CD4-positive, alpha-beta T cell treated with Interleukin-4 for 4 hours (primary cell): ENCODE data around the gene HIVEP3.

Source experiments
- DNase-seq: peaks from one replicate; pipeline ENCODE4 v3.0.0-alpha.2; 2020

Gene HIVEP3

DNA sequence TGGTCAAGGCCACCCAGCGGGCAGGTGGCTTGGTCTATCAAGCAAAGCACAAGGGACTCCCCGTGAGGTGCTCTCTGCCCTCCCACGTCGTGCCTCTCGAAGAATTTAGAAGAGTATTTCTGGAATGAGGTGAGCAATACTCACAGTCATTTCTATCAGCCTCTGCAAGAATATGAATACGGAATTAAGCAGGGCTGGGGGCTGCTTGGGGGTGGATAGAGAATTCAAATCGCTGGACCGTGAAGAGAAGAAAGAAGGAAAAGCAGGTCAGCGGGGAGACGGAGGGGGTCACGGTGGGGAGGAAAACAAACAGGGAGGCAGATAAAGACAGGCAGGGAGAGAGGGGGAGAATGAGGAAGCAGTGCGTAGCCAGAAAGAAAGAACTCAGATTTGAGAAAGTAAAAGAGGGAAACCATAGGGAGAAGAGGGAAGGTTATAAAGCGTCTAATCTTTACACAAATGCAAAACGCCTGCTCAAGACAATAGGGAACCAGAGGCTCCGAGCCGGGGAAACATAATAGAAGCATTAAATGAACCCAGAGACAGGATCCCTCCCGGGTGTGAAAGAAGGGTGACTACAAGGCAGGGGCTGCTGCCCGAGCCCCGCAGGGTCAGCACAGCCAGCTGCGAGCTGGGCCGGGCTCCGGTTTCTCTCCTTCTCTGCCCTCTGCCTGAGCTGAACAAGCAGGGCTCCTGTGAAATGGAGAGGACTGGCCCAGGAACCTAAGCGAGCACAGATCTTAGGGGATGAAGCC lies 432.2 kb downstream of the HIVEP3 start:
- no peak for DNase-seq

DNA sequence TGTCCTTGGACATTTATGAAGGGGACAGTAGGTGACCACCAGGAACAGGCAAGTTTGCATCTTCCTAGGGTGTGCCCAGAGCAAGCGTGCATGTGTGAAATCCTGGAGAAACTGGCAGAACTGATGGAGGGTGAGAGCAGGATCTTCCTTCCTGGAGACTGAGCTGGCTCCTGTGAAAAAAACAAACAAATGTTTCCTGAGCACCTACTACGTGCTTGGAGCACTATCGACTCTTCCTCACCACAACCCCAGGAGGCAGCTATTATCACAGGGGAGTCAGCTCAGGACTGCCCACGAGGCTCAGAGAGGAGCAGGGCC lies 432.7 kb downstream of the HIVEP3 start:
- DNase-seq, result no peak

DNA sequence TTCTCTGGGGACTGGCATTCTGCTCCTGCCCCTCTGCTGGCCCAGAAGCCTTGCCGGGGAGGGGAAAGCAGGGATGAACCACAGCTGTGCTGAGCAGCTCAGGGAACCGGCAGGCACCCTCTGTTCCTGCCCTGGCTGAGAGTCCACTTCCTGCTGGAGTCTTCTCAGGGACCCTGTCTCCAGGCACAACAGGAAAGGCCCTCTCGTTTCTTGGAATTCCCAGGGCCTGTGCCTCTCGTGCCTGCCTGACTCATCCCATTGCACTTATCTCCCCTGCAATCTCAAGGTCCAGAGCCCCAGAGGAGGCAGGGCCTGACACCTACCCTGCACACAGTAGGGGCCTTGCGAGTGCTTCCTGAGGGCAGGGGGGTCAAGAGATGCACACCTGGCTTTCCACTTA lies 433.1 kb downstream of the HIVEP3 start:
- no peak for DNase-seq

DNA sequence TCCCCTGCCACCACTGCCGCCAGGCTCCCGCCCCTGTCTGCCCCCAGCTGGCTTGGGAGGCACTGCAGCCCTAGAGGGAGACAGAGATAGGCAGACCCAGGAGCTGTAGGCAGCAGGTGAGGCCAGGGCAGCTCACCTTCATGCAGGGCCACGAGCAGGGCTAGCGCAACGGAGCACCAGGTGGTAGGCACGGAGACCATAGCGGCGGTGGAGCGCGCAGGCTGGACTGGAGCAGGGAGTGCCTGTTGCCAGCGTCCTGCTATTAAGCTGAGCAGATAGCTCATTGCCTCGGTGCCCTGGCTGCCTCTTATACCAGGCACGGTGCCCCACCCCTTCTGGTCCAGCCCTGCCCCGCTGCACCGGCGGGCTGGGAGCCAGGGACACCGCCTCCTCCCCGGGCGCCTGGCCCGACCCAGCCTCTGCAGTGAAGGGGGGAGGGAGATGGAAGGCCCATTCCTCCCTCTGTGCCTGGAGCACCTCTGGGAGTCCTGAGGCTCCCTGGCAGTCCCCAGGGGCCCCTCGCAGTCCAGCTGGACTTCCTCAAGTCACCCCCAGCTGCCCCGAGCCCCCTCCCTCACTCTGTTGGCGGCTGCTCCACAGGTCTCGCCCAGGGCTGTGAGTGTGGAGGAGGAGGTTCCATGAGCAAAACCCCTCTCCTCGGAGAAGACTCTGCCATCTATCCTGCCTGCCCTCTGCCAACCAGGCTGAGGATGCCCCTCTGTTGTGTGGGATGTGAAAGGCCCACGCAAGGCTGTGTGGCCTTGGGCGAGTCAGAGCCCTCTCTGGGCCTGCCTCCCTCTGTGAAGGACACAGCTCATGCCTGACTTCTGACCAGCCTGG lies 434.1 kb downstream of the HIVEP3 start, which contains the start of gene EDN2:
TSS of gene EDN2 (minus strand) at position 282 of the 840 bp plus-strand sequence. CDS start at position 200, 82 bp downstream.
- DNase-seq, result no peak

DNA sequence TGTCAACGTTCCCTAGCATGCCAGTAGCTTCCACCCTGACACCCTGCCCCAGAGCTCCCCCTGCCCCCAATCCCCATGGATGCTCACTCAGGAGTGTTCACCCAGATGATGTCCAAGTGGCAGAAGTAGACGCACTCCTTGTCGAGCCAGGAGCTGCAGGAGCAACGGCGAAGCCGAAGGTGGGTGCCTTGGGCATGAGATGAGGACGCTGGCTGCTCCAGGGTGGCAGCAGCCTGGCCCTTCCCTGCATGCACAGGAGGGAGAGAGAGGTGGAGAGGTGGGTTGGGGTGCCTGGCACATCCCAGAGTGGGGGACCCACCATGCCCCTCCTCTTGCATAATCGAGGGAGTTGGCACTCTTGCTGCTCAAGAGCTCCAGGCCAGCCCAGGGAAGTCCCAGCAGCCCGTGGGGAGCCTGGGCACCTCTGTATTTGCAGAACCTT lies 434.7 kb downstream of the HIVEP3 start:
- no peak for DNase-seq

DNA sequence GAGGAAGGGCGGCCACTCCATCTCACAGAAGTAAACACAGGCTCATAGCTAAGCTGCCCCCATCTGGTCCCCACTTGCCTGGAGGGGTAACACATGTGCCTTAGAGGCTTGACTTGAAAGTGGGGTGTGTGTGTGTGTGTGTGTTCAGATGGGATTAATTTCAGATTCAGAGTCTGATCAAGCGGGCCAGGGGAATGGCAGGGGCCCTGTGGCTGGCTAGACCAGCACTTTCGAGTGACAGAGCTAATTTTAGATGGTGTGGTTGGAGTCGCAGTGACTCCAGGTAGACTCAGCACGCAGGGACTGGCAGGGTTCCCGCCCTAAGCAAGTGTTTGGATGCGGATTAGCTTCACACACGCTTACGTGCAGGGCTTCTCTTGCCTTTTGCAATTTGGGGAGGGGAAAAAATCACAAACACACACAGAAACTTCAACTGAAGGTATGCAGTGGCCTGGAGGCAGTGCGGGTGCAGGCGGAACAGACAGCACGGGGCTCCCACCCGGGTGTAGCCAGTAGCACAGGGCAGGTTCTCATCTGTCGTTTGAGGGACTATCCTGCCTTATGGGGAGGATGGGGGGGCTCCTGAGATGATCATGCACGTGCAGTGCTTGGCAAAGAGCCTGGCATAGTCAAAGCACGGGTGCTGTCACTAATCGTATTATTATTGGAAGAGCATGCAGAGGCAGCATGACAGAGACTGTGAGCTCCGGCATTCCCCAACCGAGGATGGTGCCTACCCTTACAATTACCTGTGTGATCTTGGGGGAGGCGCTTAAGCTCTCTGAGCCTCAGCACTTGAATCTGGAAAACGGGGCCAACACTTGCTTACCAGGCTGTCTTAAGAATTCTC lies 435.5 kb downstream of the HIVEP3 start:
- DNase-seq, result no peak

DNA sequence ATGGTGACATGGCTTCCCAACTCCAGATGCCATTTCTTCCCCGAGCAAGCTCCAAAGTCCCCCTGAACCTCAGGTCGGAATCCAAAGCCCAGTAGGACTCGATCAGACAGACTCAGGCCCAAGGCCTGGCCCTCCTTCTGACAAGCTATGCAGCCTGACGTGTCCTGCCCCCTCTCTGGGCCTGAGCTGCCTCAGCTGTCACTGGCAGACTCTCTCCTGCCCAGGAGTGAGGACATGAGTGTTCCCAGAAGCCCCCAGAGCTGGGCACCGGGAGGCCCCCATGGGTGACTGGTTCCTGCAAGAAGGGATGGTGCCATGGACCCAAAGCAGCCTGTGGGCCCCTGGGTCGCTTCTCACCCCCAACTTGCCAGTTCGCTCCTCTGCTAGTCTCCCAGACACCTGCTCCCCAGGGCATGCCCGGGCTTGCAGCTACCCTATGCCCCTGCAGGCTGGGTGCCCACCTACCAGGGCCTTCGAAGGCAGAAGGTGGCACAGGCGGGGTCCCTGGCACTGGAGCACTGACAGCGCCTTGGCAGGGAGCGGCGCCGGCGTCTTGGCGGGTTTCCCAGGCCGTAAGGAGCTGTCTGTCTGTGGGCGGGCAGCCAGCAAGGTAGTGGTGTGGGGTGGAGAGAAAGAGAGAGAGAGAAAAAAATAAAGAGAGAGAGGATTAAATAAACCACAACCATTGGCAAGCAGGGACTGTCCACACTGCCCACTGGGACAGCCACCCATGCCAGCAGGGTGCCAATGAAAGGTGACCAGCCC lies 436.5 kb downstream of the HIVEP3 start:
- DNase-seq, result no peak

DNA sequence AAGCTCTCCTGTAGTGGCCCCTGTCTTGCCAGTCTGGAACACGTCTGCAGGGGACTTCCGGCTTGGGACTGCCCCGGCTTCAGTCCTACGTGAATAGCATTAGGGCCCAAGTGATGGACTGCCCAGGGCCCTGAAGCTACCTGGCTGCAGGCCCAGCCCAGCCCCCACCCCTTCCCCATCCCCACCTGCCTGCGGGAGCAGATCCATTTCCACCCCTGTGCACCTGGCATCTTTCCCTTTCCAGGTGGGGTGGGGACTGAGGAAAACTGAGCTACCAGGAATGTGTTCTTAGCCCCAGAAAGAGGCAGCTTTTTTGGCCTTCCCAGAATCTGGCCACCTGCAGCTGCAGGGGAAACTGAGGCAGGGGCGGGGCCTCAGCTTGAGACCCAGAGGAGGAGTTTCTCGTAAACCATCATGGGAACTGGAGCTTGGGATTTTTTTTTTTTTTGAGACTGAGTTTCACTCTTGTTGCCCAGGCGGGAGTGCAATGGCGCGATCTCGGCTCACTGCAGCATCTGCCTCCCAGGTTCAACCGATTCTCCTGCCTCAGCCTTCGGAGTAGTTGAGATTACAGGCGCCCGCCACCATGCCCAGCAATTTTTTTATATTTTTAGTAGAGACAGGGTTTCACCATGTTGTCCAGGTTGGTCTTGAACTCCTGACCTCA lies 437.5 kb downstream of the HIVEP3 start:
- no peak for DNase-seq

DNA sequence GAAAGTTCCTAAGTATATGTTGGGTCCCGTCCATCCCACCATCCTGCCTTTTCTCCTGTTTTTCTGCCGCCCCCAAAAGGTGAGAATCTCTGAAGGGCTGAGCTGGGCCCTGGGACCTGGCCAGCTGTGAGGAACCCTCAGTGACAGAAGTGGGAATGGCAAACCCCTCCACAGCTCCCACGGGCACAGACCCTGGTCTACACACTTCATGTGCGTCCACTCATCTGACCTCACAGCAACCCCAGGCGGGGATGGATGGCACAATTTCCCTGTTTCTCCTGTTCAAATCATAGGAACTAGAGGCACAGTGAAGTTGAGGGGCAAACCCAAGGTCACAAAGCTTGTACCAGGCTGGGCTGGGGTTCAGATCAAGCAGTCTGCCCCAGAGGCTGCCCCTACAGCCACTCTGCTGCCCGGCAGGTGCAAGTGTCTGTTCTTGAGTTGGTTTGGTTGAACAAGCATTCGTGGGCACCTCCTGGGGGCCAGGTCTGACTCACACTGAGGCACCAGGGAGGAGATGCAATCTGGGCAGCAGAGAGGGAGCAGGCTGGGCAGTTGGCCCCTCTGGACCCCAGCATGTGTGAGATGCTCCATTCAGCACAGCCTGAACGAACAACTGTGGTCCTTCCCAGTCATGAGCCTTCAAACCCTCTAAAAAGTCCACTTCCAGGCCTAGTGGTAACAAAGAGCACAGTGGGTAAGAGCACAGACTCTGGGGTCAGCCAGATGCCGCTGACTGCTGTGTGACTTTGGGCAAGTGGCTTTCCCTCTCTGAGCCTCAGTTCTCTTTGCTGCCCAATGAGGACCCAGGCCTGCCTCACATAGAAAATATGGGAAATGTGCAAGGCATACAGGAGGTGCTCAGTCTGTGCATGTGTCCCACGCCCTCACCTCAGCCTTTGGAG lies 438.3 kb downstream of the HIVEP3 start:
- no peak for DNase-seq

DNA sequence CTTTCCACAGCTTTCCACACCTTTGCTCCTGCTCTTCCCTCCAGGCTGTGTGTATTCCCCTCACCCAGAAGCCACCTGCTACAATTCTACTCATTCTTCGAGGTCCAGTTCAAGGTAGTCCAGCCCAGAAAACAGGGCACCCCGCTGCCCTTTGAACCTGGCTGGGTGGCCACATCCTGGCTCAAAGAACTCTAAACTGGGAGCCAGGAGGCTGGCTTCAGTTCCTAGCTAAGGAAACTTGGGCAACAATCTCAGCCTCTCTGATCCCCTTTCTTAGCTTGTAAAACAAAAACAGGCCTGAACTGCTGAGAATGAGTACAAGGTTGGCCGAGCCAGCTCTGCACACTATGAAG lies 438.9 kb downstream of the HIVEP3 start:
- DNase-seq, result no peak

DNA sequence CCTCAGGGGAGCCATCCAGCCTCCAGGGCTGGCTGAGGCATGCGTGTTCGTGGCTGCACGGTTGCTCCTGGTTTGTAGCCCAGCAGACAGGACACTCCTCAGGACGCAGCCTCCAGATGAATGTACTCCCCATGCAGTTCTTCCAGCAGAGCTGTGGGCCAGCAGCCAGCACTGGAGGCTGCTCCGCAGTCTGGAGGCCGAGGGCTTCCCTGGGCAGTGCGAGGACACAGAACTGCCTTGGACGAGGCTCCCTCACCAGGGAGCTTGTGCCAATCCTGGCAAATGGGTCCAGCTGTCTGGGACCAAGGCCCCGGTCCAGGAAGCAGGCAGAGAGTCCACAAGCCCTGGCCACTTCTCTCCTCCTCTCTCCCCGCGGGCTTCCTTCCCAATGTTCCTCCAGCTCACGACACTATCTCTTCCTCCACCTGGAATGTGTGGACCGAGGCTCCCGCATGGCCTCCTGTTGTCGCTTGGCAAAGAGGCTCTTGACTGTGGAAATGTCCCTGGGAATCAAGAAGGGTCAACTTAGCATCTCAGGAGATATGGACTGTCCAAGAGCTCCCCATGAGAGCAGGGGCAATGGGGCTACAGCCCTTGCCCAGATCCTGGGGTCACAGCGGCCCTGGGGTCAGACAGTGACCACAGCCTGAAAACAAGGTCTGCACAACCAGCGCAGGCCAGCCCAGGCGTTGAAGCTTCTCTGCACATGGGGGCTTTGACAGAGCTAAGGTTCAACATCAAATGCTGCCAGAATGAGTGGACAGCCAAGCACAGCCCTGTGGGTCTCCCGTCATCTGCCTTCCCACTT lies 439.5 kb downstream of the HIVEP3 start:
- no peak for DNase-seq

DNA sequence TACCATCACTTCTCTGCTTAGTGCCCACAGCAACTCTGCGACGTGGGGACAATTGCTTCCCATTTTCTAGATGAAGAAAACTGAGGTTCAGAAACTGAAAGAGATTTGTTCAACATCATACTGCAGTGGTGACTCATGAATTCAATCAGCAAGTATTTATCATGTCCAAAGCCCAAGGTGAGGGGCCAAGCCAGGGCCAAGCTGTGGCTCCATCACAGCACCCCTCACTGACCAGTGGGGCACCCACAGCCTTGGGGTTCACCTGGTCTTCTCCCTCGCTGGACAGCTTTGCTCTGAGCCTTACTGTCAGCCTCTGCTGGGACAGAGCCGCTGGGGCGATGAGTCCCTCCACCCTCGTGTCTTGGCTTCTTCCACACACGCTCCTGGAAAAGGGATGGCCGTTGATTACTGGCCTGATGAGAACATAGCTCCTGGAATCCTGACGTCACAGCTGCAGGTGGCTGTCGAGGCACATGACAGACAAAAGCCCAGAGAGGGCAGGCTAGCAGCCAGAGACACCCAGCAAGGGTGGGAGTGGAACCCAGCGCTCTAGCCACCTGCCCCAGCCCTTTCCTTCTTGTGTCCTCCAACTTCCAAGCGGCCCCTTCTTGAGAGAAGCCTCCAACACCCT lies 440.5 kb downstream of the HIVEP3 start:
- DNase-seq, result no peak

DNA sequence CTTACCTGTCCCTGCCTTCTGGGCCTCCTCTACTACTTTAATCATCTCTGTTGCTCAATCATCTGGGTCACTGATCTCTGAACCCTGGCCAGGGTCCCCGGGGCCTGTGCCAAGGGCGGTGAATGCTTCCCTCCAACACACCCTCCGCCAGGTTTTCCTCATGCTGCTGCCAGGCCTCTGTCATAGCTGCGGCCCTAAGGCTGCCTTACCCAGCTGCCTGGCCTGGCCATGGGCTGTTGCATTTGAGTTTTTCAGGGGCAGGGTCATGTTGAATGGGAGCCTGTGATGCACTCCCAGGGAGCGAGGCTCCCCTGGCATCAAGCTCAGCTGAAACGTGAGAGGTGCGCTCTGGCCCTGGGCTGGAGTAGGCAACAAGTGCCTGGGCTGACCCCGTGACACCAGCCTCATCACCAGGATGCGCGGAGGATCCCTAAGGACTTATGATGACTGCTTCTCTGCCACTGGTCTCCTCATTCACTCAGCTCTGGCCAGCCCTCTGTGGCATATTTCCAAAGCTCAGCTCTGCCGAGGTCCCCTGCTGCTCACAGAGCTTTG lies 441.8 kb downstream of the HIVEP3 start:
- DNase-seq, result no peak

DNA sequence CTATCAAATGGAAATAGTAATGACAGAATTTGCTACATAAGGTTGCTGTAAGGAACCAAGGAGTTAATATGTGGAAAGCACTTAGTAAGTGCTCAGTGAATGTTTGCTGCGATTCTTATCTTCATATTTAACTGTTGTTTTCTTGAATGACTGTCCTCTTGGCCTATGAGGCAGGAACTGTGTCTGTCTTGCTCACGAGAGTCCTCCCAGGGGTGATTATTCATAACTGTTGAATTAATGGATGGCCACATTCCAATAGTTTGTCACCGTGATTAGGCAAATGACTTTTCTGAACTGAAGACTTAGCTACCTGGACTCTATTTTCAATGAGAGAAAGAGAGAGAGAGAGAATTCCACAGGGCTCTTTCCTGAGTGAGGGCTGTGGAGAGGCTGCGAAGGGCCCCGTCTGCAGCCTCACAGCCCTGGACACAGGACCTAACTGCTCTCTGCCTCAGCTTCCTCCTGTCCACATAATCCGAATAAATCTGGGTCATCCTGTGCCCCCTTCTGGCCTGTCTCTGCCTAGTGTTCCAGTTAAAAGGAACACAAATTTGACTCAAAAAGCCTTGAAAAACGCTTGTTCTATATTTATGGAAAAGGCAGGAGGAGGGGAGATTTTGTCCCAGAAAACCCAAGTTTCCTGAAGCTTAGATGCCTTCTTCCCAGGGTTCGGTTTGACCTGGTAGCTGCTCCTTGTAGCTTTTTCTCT lies 442.7 kb downstream of the HIVEP3 start:
- DNase-seq, result no peak

DNA sequence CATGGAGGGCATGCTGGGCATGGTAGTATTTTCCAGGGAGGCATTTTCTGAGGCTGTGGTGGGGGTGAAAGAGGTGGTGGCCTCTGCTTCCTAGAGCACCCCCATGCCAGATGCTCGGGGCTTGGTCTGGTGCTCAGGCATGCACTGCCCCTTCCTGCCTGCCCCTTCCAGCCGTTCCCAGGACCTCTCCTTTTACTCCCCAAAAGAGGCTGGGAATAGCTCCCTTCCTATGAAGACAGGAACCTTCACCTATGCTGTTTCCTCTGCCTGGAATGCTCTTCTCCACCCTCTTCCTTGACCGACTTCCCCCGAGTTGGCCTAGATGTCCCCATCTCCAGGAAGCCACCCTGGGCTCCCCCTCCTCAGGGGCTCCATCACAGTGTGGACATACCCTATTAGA lies 443.4 kb downstream of the HIVEP3 start:
- DNase-seq, result no peak

DNA sequence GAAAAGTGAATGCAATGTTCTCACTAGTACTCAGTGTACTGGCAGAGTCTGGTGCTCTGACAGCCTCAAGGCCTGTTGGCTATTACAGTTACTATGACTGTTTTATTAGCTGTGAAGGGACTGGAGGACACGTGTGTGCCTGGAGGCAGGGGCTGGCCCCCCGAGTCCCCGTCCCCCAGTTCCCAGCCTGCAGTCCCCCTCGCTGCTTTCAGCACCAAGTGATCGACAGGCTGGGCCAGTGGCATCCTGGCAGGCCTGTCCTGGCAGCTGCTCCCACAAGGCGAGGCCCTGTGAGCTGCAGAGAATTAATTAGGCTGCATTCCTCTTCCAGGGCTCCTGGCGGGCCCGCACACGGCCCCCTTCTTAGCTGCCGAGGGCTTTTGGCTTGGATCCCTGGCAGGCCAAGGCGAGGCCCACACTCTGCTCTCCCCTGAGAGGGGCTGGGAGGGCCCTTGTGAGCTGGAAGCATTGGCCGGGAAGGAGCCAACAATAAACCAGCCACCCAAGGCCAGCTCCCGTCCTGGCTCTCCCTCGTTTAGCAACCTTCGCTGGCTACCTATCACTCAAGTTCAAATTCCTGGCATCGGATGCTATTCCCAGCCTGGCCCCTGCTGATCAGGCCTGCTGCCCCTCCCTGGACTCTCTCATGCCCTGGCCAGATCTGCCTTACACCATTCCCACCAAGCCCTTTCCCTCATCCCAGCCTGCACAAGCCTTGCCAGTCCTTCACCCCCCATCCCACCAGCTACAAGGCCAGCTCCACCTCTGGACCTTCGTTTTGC lies 444.0 kb downstream of the HIVEP3 start:
- no peak for DNase-seq

DNA sequence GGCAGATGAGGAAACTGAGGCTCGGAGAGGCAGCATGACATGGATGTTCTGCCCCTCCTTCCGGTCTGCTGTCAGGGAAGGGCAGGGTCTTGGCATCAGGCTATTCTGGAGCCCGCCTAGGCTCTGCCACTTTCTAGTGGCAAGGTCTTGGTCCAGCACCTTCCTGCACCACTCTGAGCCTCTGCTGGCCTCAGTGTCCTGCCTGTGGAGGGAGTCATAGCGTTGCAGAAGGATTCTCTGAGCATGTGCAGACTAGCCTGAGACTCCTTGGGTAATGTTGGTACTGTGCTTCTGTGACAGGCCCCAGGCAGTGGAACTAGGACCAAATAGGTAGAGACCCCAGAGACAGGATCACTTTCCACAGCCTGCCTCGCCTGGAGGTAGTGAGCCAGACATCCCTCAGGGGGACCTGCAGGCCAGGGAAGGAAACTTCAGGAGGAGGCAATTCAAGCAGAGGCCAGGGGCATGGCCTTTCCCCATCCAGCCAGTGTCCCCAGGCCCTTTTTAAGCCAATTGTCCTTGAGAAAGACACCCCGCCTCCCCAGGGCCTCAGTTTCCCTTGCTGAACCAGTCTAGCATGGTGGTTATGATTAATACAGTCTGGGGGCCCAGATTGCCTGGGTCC lies 444.9 kb downstream of the HIVEP3 start:
- no peak for DNase-seq
